H1 (cell line): Measurements from ENCODE around the gene METTL8. TPM values are rescaled to one million over a fixed set of nuclear protein-coding genes. Genes with fewer than 3 reads are reported as not detected.

Experiments
- CTCF ChIA-PET: fragments of 300-600 bp; sonication (Branson Sonifier 250); formaldehyde crosslinking; loops from one replicate; lab custom pipeline; 2021; ENCODE audit not compliant: partially characterized antibody; lab: Charles Lee
- POLR2A ChIA-PET: fragments of 300-600 bp; sonication (Branson Sonifier 250); formaldehyde crosslinking; loops from one replicate; lab custom pipeline; 2021; ENCODE audit warnings: inconsistent platforms; ENCODE audit not compliant: partially characterized antibody; lab: Charles Lee
- DNase-seq, 2 experiments: peaks; one replicate each; pipeline versions ENCODE4 v3.0.0 to v3.0.0-alpha.2; 2010 to 2022; ENCODE audit warnings: low spot score in 2 of 2, low read depth in 1 of 2, mixed read lengths in 1 of 2
- FAIRE-seq: peaks from 2 replicates; lab custom pipeline; 2011; peaks lifted over from hg19 to GRCh38; lab: Jason Lieb, UNC
- H2AFZ ChIP-seq: 2 replicates; pipeline ENCODE4 v1.8.1; 2012; ENCODE audit warnings: low read length, inconsistent platforms
- H2AK5ac ChIP-seq: 2 replicates; pipeline ENCODE4 v1.6.1; 2013; ENCODE audit warnings: low read depth, low read length
- H2BK120ac ChIP-seq: replicated peaks from 2 replicates; pipeline ENCODE3; 2013; ENCODE audit warnings: low read depth, low read length, inconsistent platforms
- H2BK12ac ChIP-seq: 2 replicates; pipeline ENCODE4 v1.6.1; 2013; ENCODE audit warnings: low read depth, low read length
- H2BK15ac ChIP-seq: 2 replicates; pipeline ENCODE4 v1.6.1; 2013; ENCODE audit warnings: low read length
- H2BK20ac ChIP-seq: 2 replicates; pipeline ENCODE4 v1.6.1; 2013; ENCODE audit warnings: low read length
- H2BK5ac ChIP-seq: 2 replicates; pipeline ENCODE4 v1.6.1; 2013; ENCODE audit warnings: low read depth, low read length
- H3K14ac ChIP-seq: 2 replicates; pipeline ENCODE4 v1.6.1; 2013; ENCODE audit warnings: inconsistent platforms; ENCODE audit not compliant: insufficient read length
- H3K18ac ChIP-seq: 2 replicates; pipeline ENCODE4 v1.6.1; 2013; ENCODE audit warnings: low read length; ENCODE audit errors: extremely low read depth
- H3K23ac ChIP-seq: 2 replicates; pipeline ENCODE4 v1.6.1; 2013; ENCODE audit warnings: inconsistent platforms; ENCODE audit not compliant: insufficient read length
- H3K23me2 ChIP-seq: 2 replicates; pipeline ENCODE4 v1.6.1; 2013; ENCODE audit warnings: low read depth, low read length
- H3K27ac ChIP-seq: 2 replicates; pipeline ENCODE4 v1.6.1; 2011; ENCODE audit warnings: low read depth, low read length, inconsistent platforms
- H3K27me3 ChIP-seq, 4 experiments: replicated peaks in 1 of 4; 1 replicate in 1 of 4; 2 replicates in 3 of 4; pipeline versions ENCODE4 v1.6.1 to v1.8.1; 2011 to 2013; ENCODE audit warnings: low read length in 3 of 4, mild to moderate bottlenecking in 3 of 4, inconsistent platforms in 2 of 4, mixed read lengths in 2 of 4, moderate library complexity in 1 of 4; ENCODE audit not compliant: control insufficient read depth in 3 of 4, insufficient read depth in 3 of 4; ENCODE audit errors: extremely low read depth in 1 of 4
- H3K36me3 ChIP-seq, 4 experiments: 2 replicates each; pipeline versions ENCODE4 v1.6.1 to v1.8.1; 2011 to 2013; ENCODE audit warnings: mild to moderate bottlenecking in 4 of 4, low read length in 3 of 4, moderate library complexity in 2 of 4, control low read depth in 1 of 4, inconsistent platforms in 1 of 4; ENCODE audit not compliant: insufficient read depth in 4 of 4, control insufficient read depth in 2 of 4
- H3K4ac ChIP-seq: replicated peaks from 2 replicates; pipeline ENCODE3; 2013; ENCODE audit warnings: low read length, low read depth, mixed read lengths, inconsistent platforms; ENCODE audit not compliant: insufficient read length
- H3K4me1 ChIP-seq, 4 experiments: replicated peaks in 1 of 4; 1 replicate in 1 of 4; 2 replicates in 3 of 4; pipeline versions ENCODE4 v1.6.1 to v1.8.1; 2011 to 2013; ENCODE audit warnings: low read length in 3 of 4, inconsistent platforms in 2 of 4, mixed read lengths in 1 of 4; ENCODE audit not compliant: insufficient read depth in 4 of 4, control insufficient read depth in 3 of 4
- H3K4me2 ChIP-seq, 2 experiments: 2 replicates each; pipeline versions ENCODE4 v1.6.1 to v1.8.1; 2011 to 2013; ENCODE audit warnings: low read depth in 2 of 2, low read length in 2 of 2, control low read depth in 1 of 2, inconsistent platforms in 1 of 2, mild to moderate bottlenecking in 1 of 2; ENCODE audit not compliant: insufficient read depth in 1 of 2
- H3K4me3 ChIP-seq, 4 experiments: fragments of 200-600, 300-600 bp in 1 of 4; sonication (generic), shearing (Covaris generic), sonication (Bioruptor Twin) in 1 of 4; 2 replicates each; pipeline versions ENCODE4 v1.5.1 to v1.8.1; 2011 to 2016; ENCODE audit warnings: low read length in 4 of 4, low read depth in 3 of 4, control low read depth in 2 of 4, inconsistent platforms in 2 of 4, mild to moderate bottlenecking in 2 of 4, mixed read lengths in 1 of 4, moderate library complexity in 1 of 4; ENCODE audit not compliant: insufficient read depth in 2 of 4; ENCODE audit errors: extremely low read depth in 1 of 4
- H3K56ac ChIP-seq: replicated peaks from 2 replicates; pipeline ENCODE3; 2013; ENCODE audit warnings: low read depth, mild to moderate bottlenecking, mixed read lengths, low read length, inconsistent platforms; ENCODE audit not compliant: insufficient read length
- H3K79me1 ChIP-seq: 2 replicates; pipeline ENCODE4 v1.6.1; 2013; ENCODE audit warnings: low read depth, low read length, control low read depth
- H3K79me2 ChIP-seq, 2 experiments: 2 replicates each; pipeline versions ENCODE4 v1.6.1 to v1.8.1; 2012 to 2013; ENCODE audit warnings: low read length in 2 of 2, mild to moderate bottlenecking in 2 of 2, inconsistent platforms in 1 of 2; ENCODE audit not compliant: insufficient read depth in 2 of 2, control insufficient read depth in 1 of 2
- H3K9ac ChIP-seq, 4 experiments: replicated peaks in 1 of 4; 1 replicate in 1 of 4; 2 replicates in 3 of 4; pipeline versions ENCODE4 v1.6.1 to v1.8.1; 2011 to 2013; ENCODE audit warnings: low read depth in 3 of 4, low read length in 3 of 4, control low read depth in 2 of 4, mild to moderate bottlenecking in 2 of 4, moderate library complexity in 2 of 4, inconsistent platforms in 1 of 4; ENCODE audit errors: extremely low read depth in 1 of 4
- H3K9me3 ChIP-seq, 2 experiments: 2 replicates each; pipeline versions ENCODE4 v1.6.1 to v1.8.1; 2012 to 2013; ENCODE audit warnings: mild to moderate bottlenecking in 2 of 2, moderate library complexity in 2 of 2, control low read depth in 1 of 2, inconsistent platforms in 1 of 2, low read depth in 1 of 2, low read length in 1 of 2, mixed read lengths in 1 of 2; ENCODE audit not compliant: insufficient read depth in 2 of 2
- H4K20me1 ChIP-seq, 2 experiments: replicated peaks in 1 of 2; 2 replicates each; pipeline versions ENCODE3 to v1.8.1; 2011 to 2013; ENCODE audit warnings: inconsistent platforms in 2 of 2, low read length in 2 of 2, mild to moderate bottlenecking in 1 of 2; ENCODE audit not compliant: insufficient read depth in 2 of 2, control insufficient read depth in 1 of 2
- H4K5ac ChIP-seq: 2 replicates; pipeline ENCODE4 v1.6.1; 2013; ENCODE audit warnings: low read length, low read depth, mixed read lengths, inconsistent platforms; ENCODE audit not compliant: insufficient read length
- H4K8ac ChIP-seq: 2 replicates; pipeline ENCODE4 v1.8.0; 2013; ENCODE audit warnings: mild to moderate bottlenecking, moderate library complexity, low read length, inconsistent platforms; ENCODE audit not compliant: insufficient read depth; ENCODE audit errors: extremely low read depth
- H4K91ac ChIP-seq: replicated peaks from 2 replicates; pipeline ENCODE3; 2013; ENCODE audit warnings: low read length, mixed read lengths, inconsistent platforms; ENCODE audit not compliant: insufficient read length
- BRCA1 ChIP-seq: IDR thresholded peaks from 2 replicates; pipeline ENCODE4 v1.6.1; 2012; ENCODE audit warnings: low read depth, low read length, improper control_type of control experiment
- CBX5 ChIP-seq: fragments of 300-800, 300-1000 bp; sonication (generic); IDR thresholded peaks from 2 replicates; pipeline ENCODE4 v1.7.1; 2016; ENCODE audit warnings: antibody characterized with exemption, low read length, low read depth
- HDAC6 ChIP-seq: IDR thresholded peaks from one replicate; pipeline ENCODE4 v1.7.1; 2012; ENCODE audit warnings: low read depth, mild to moderate bottlenecking, inconsistent platforms, low read length, moderate library complexity
- JUND ChIP-seq: IDR thresholded peaks from 2 replicates; pipeline ENCODE4 v1.6.1; 2011; ENCODE audit warnings: mild to moderate bottlenecking, improper control_type of control experiment, low read length
- KDM4A ChIP-seq: IDR thresholded peaks from one replicate; pipeline ENCODE4 v1.7.1; 2012; ENCODE audit warnings: low read depth, mild to moderate bottlenecking, moderate library complexity, low read length, inconsistent platforms; ENCODE audit not compliant: severe bottlenecking
- RBBP5 ChIP-seq: IDR thresholded peaks from 2 replicates; pipeline ENCODE4 v1.7.1; 2012; ENCODE audit warnings: low read depth, mild to moderate bottlenecking, inconsistent platforms, low read length, moderate library complexity, borderline replicate concordance
- RXRA ChIP-seq: IDR thresholded peaks from 2 replicates; pipeline ENCODE4 v1.6.1; 2011; ENCODE audit warnings: low read depth, mild to moderate bottlenecking, low read length, moderate library complexity; ENCODE audit not compliant: insufficient read depth
- SIRT6 ChIP-seq: IDR thresholded peaks from one replicate; pipeline ENCODE4 v1.7.1; 2012; ENCODE audit warnings: low read length, inconsistent platforms
- SP1 ChIP-seq: IDR thresholded peaks from 2 replicates; pipeline ENCODE4 v1.6.1; 2011; ENCODE audit warnings: low read depth, low read length
- TBP ChIP-seq: IDR thresholded peaks from 2 replicates; pipeline ENCODE4 v1.6.1; 2011; ENCODE audit warnings: low read depth, low read length, improper control_type of control experiment
- TCF12 ChIP-seq: IDR thresholded peaks from 2 replicates; pipeline ENCODE4 v1.6.1; 2011; ENCODE audit warnings: low read depth, mild to moderate bottlenecking, low read length
- TEAD4 ChIP-seq: IDR thresholded peaks from 2 replicates; pipeline ENCODE4 v1.6.1; 2012; ENCODE audit warnings: low read depth, low read length, inconsistent platforms, mixed read lengths
- polyA plus RNA-seq, 7 experiments: library from polyadenylated mRNA; depleted of rRNA in 3 of 7; stranded (reverse) in 5 of 7; unstranded in 2 of 7; fragments of >200 nt in 5 of 7; fragments of 200-250 nt in 2 of 7; gene quantifications; 1 replicate in 5 of 7; 2 replicates in 1 of 7; 4 replicates in 1 of 7; pipeline versions ENCODE4 v1.2.1 to v1.2.3, GENCODE V29; 2011 to 2013; ENCODE audit warnings: missing spikeins in 2 of 7, mixed read lengths in 2 of 7
- total RNA-seq: library from RNA; stranded (reverse); fragmentation: NEBNext Ultra II Directional; extraction: Animal tissue kit (Norgen Biotek cat#: 25700); gene quantifications from 2 replicates; pipeline ENCODE4 v1.2.1, GENCODE V29; 2021
- TF ChIP-seq, protein P1 (sequence below): IDR thresholded peaks from 2 replicates; pipeline ENCODE4 v1.6.1; 2011; ENCODE audit warnings: low read length, improper control_type of control experiment
- TF ChIP-seq, protein P2 (sequence below): IDR thresholded peaks from 2 replicates; pipeline ENCODE4 v1.6.1; 2012; ENCODE audit warnings: inconsistent platforms

Gene METTL8
- total and polyA plus RNA-seq, 2 of the 8 experiments (the other 6 are each of a cell fraction or from before 2014, with no cell fraction given) = 17.6 to 79.7 TPM

GRCh38 chr2:171482308-171482707, 48.5 kb upstream of the METTL8 start:
- TF ChIP-seq HDAC6 (no peak), JUND (no peak), CBX5 (no peak), RBBP5 (no peak), KDM4A (no peak), TBP (no peak), BRCA1 (no peak), SIRT6 (no peak), TEAD4 (no peak), TCF12 (no peak), SP1 (no peak), RXRA (no peak)
- TF ChIP-seq, protein P1, sequence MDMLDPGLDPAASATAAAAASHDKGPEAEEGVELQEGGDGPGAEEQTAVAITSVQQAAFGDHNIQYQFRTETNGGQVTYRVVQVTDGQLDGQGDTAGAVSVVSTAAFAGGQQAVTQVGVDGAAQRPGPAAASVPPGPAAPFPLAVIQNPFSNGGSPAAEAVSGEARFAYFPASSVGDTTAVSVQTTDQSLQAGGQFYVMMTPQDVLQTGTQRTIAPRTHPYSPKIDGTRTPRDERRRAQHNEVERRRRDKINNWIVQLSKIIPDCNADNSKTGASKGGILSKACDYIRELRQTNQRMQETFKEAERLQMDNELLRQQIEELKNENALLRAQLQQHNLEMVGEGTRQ = no peak
- TF ChIP-seq, protein P2, sequence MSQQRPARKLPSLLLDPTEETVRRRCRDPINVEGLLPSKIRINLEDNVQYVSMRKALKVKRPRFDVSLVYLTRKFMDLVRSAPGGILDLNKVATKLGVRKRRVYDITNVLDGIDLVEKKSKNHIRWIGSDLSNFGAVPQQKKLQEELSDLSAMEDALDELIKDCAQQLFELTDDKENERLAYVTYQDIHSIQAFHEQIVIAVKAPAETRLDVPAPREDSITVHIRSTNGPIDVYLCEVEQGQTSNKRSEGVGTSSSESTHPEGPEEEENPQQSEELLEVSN = no peak
- H3K27me3 ChIP-seq = no peaks in the 10 kb centered on the region
- POLR2A ChIA-PET = interaction anchor here (0.8 to 2.0 kb wide), 6 partner anchors 10 to 322 kb away, joined by 3 to 22 read pairs (median 4); partner anchors contain the start of genes DCAF17 and METTL8
- no peak overlapping the region for H2BK5ac ChIP-seq
- peak overlapping the region in 1 of 2 experiments; percentile 26; a peak in 1 of 4 replicates for H3K4me2 ChIP-seq
- H3K56ac ChIP-seq = no peak overlapping the region
- peaks cover 0 to 19% (median 0%) of the 10 kb centered on the region in 4 experiments; a peak in 3 of 8 replicates for H3K36me3 ChIP-seq
- CTCF ChIA-PET = interaction anchor here (0.7 to 1.5 kb wide), 6 partner anchors 41 to 510 kb away, joined by 3 to 5 read pairs (median 4); partner anchors contain the start of genes DCAF17 and METTL8
- no peak overlapping the region for H3K4me3 ChIP-seq
- DNase-seq (no peak), FAIRE-seq (no peak)
- no peak overlapping the region for H3K9ac ChIP-seq
- no peak overlapping the region for H2AFZ ChIP-seq
- no peak overlapping the region for H4K8ac ChIP-seq
- no peak overlapping the region for H3K27ac ChIP-seq
- no peaks in the 10 kb centered on the region for H3K9me3 ChIP-seq
- H3K18ac ChIP-seq = no peak overlapping the region
- no peak overlapping the region for H3K23ac ChIP-seq
- no peak overlapping the region for H2BK20ac ChIP-seq
- peaks cover 0 to 7% (median 4%) of the 10 kb centered on the region in 4 experiments; a peak in 5 of 7 replicates for H3K4me1 ChIP-seq
- no peaks in the 10 kb centered on the region for H3K23me2 ChIP-seq
- no peak overlapping the region for H4K91ac ChIP-seq
- no peak overlapping the region for H3K4ac ChIP-seq
- no peaks in the 10 kb centered on the region for H4K20me1 ChIP-seq
- no peak overlapping the region for H2BK15ac ChIP-seq
- H2BK12ac ChIP-seq = no peak overlapping the region; the same call in 1 of the 2 replicates
- H3K79me1 ChIP-seq = no peaks in the 10 kb centered on the region; the same call in 1 of the 2 replicates
- H4K5ac ChIP-seq = no peak overlapping the region
- H2BK120ac ChIP-seq = no peak overlapping the region
- no peak overlapping the region for H2AK5ac ChIP-seq
- H3K14ac ChIP-seq = no peak overlapping the region
- no peaks in the 10 kb centered on the region for H3K79me2 ChIP-seq
